HG03378 (cell line): ENCODE data around the gene CRISP2.

Experiments
- ATAC-seq: cut with Tn5 transposase; IDR thresholded peaks from one replicate; pipeline ENCODE4 v1.9.1; 2021; ENCODE audit warnings: mild to moderate bottlenecking, moderate library complexity; ENCODE audit not compliant: unreplicated experiment

CRISP2 gene

DNA sequence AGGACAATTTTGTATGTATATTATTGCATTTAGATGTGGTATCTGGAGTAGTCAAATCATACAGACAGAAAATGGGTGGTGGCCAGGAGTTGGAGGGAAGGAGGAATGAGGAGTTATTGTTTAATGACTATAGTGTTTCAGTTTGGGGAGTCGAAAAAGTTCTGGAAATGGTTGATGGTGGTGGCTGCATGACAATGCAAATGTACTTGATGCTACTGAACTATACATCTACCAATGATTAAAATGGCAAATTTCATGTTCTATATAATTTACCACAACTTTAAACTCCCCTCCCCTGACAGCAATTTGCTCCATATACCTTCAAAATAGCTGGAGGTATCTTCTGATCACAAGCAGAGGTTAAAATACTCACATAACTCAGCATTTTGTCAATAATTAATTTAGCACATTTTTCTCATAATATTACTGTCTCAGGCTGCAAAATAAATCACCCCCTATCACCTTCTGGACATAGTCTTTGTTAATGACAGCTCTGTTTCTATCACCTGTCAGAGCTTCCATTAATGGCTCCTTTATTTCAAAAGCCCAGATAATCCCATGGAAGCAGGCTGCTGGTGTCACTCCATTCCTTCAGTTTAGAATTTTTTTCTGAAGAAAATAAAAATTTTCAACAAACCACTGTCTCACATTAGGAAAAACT lies 51.0 kb downstream of the CRISP2 start:
- ATAC-seq = no peak

DNA sequence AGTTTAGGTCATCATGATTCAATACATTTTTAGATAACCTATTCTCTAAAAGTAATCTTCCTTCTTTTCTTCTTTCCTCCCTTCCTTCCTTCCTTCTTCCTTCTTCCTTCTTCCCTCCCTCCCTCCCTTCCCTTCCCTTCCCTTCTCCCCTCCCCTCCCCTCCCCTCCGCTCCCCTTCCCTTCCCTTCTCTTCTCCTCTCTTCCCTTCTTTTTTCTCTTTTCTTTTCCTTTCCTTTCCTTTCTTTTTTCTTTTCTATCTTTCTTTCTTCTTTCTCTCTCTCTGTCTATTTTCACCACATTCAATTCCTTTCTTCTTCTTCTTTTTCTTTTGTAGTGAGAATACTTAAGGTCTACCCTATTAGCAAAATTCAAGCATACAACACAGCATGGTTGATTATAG lies 59.4 kb downstream of the CRISP2 start:
- ATAC-seq = no peak

DNA sequence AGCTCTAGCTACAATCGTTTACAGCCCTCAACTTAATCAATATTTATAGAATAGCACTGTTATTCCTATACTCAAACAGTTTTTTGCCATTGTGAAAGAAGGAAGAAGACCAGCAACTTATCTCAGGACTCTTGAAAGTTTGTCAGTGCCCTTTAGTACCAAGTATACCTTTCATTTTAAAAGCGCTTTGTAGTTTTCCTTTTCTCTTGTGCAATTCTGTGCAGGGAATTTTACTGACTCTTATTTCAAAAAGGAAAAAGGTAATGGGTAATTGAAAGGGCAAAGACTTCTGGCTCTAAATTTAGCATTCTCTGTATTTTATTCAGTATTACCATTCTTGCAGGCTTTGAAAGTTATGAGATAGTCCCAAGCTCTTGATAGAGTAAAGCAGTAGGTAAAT lies 59.9 kb downstream of the CRISP2 start:
- no peak for ATAC-seq

DNA sequence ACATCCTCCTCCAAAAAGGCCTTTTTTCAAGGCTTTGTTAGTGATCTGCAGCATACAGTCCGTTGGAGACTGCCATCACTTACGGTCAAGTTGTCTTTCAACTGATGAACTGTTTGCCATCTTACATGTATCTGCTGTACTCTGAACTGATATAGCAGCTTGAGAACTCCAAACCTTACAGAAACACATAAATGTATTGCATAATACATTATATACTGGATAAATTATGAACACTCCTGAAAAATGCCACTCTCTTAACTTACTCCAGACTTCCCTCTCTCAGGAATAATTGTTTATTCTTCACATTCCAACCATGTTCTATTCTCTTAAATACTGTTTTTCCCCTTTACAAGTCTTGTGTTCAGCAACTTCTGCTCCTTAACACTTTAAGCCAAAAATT lies 62.1 kb downstream of the CRISP2 start:
- ATAC-seq = no peak

DNA sequence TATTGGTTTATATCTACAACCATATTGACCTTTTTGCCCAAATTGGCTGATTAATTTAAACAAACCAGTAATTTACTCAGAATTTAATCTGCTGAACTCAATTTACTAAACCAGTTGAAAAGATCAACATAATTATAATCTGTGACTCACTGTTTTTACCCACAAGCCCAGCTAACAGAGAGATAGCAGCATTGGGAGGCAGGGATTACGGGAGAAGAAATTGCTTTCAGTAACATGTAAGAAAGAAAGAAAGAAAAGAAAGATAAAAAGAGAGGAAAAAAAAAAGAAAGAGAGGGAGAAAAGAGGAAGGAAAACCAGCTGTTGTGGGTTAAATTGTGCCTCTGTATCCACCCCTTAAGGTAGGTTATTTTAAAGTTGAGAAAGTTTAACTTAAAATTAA lies 63.4 kb downstream of the CRISP2 start:
- ATAC-seq = no peak

DNA sequence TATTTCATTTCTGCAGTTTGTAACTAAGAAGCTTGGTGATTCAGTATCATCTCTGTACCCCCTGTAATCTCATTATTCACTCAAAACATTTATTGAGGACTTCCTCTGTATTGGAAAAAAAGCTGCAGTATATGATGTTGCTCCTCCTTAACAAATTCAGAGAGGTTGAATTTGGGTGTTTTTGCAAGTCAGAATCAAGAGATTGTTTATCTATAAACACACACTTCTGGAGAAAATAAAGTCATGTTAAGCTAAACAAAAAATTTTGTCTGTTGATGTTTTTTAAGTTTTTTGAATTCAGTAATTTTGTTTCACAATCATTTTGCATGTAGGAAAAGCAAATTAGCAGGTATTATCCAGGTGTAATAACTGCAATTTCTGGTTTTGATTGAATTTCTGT lies 65.3 kb downstream of the CRISP2 start:
- no peak for ATAC-seq

DNA sequence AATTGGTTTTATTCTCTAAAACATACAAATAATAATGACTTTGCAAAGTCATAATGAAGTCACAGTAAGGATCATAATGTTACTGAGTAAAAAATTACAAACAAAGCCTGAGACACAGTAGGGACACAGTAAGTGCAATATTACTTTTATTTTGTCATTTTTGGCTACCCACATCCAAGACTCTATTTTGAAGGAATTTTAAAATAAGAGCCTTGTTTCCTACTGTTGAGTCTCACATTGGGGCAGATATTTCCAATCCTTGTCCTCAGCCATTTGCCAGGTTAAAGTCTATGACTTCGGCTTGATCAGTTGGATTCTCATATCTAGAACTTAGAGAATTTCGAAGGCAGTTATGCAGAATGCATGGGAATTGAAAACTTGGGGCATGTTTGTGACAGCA lies 65.9 kb downstream of the CRISP2 start:
- no peak for ATAC-seq

DNA sequence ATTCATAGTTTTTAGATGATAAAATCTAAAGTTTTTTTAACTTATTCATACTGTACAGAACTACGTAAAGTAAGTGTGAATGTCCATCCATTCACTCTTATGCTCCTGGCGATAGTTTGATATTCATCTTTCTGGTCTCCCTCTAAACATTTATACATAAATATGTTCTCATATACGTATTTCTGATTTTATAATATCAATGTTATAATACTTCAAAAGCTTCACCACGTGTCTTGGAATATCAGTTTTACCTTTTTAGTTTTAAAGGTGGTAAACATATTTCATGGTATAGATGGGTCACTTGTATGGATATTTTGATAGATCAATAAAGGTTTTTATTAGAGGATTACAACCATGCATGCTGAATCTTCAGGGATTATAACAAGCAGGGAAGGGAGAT lies 66.4 kb downstream of the CRISP2 start:
- no peak for ATAC-seq

DNA sequence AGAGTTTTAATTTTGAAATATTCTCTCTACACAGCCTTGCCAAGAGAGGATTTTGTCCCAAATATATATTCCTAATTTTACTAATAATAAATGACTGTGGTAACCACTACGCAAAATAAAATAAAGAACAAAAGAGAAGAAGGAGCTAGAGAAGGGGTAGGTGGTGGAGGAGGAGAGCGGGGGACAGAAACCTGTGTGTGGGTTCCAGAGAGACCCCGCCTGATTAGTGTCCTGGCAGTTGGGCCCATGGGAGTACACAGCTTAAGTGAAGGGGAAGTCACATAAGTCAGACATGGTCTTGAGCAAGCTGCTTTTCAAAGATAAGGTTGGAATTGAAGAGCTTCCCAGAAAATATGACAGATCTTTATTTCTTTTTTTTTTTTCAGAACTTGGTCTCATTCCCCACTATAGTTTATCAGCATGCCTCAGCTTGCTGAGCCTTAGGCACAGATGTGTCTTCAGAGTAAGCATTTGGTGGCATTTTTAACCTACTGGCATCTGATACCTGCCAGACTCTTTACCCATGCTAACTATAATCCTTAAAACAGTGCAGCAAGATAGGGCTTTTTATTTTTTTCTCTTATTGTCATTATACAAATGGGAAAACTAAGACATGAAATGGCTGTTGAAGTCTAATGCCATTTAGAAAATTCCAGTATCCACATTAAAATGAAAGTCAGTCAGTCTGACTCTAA lies 67.1 kb downstream of the CRISP2 start:
- ATAC-seq = no peak

DNA sequence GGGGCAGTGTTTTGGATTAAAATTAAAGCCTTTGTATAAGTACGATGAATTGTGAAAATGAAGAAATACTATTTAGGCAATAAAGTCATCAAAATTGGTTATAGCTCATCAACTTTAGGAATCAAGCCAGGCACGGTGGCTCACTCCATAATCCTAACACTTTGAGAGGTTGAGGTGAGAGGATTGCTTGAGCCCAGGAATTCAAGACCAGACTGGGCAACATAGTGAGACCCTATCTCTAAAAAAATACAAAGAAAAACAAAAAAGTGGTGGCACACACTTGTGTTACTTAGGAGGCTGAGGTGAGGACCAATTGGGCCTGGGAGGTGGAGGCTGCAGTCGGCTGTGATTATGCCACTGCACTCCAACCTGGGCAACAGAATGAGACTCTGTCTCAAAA lies 68.2 kb downstream of the CRISP2 start:
- no peak for ATAC-seq
